Measurements from ENCODE around the gene SIK3. TPM values are rescaled to one million over a fixed set of nuclear protein-coding genes. Genes with fewer than 3 reads are reported as not detected.

Gene SIK3
- total and polyA plus RNA-seq, 2 experiments from 2014 or later = 29.1 to 58.5 TPM

- Histone ChIP-seq H3K9me3 (ENCODE audit: low read depth) (no peaks in the 10 kb centered on the region), H3K27ac (no peak overlapping the region), H3K4me1 (ENCODE audit: low read depth) (no peaks in the 10 kb centered on the region), H3K4me3 (no peak overlapping the region), H3K27me3 (no peaks in the 10 kb centered on the region), H3K36me3 (peaks cover 76% of the 10 kb centered on the region)
- no peak for TF ChIP-seq CTCF (IDR thresholded peaks at IDR 0.05; ENCODE audit: low read depth, low read length)
- no peak for DNase-seq (ENCODE audit: low read depth in 1 of 2, low spot score in 1 of 2)
These were observed 236.0 kb downstream of the SIK3 start for GRCh38 chr11:116862185-116862584.

GRCh38 chr11:116861539-116861938 lies 236.7 kb downstream of the SIK3 start:
- no peaks in the 10 kb centered on the region for H3K27me3 ChIP-seq
- H3K4me1 ChIP-seq (ENCODE audit: low read depth) = no peaks in the 10 kb centered on the region
- no peak overlapping the region for H3K4me3 ChIP-seq
- H3K9me3 ChIP-seq (ENCODE audit: low read depth) = no peaks in the 10 kb centered on the region
- DNase-seq (ENCODE audit: low read depth in 1 of 2, low spot score in 1 of 2) = peak in 1 of 2 donors; percentile 57
- TF ChIP-seq CTCF (IDR thresholded peaks at IDR 0.05; ENCODE audit: low read depth, low read length) = no peak
- peaks cover 72% of the 10 kb centered on the region for H3K36me3 ChIP-seq
- no peak overlapping the region for H3K27ac ChIP-seq

- Histone ChIP-seq H3K36me3 (peaks cover 65% of the 10 kb centered on the region), H3K27me3 (no peaks in the 10 kb centered on the region), H3K27ac (no peak overlapping the region), H3K4me1 (ENCODE audit: low read depth) (no peaks in the 10 kb centered on the region), H3K9me3 (ENCODE audit: low read depth) (no peaks in the 10 kb centered on the region), H3K4me3 (no peak overlapping the region)
- DNase-seq (ENCODE audit: low read depth in 1 of 2, low spot score in 1 of 2) = no peak
- no peak for TF ChIP-seq CTCF (IDR thresholded peaks at IDR 0.05; ENCODE audit: low read depth, low read length)
These were observed 237.9 kb downstream of the SIK3 start for GRCh38 chr11:116860303-116860702.

GRCh38 chr11:116859175-116859574 lies 239.1 kb downstream of the SIK3 start:
- Histone ChIP-seq H3K4me3 (no peak overlapping the region), H3K4me1 (ENCODE audit: low read depth) (no peaks in the 10 kb centered on the region), H3K9me3 (ENCODE audit: low read depth) (no peaks in the 10 kb centered on the region), H3K27ac (no peak overlapping the region), H3K36me3 (peaks cover 54% of the 10 kb centered on the region), H3K27me3 (no peaks in the 10 kb centered on the region)
- DNase-seq (ENCODE audit: low read depth in 1 of 2, low spot score in 1 of 2) = no peak
- TF ChIP-seq CTCF (IDR thresholded peaks at IDR 0.05; ENCODE audit: low read depth, low read length) = no peak

- peaks cover 51% of the 10 kb centered on the region for H3K36me3 ChIP-seq
- H3K27me3 ChIP-seq = no peaks in the 10 kb centered on the region
- no peak for TF ChIP-seq CTCF (IDR thresholded peaks at IDR 0.05; ENCODE audit: low read depth, low read length)
- H3K27ac ChIP-seq = no peak overlapping the region
- DNase-seq (ENCODE audit: low read depth in 1 of 2, low spot score in 1 of 2) = peak in 1 of 2 donors; percentile 38
- no peaks in the 10 kb centered on the region for H3K4me1 ChIP-seq (ENCODE audit: low read depth)
- H3K9me3 ChIP-seq (ENCODE audit: low read depth) = no peaks in the 10 kb centered on the region
- H3K4me3 ChIP-seq = no peak overlapping the region
These were observed 240.3 kb downstream of the SIK3 start for GRCh38 chr11:116857936-116858335.

GRCh38 chr11:116857316-116857715 lies 240.9 kb downstream of the SIK3 start:
- Histone ChIP-seq H3K36me3 (peaks cover 48% of the 10 kb centered on the region), H3K27ac (no peak overlapping the region), H3K4me1 (ENCODE audit: low read depth) (no peaks in the 10 kb centered on the region)

More at GRCh38 chr11:116857316-116857715, 240.9 kb downstream of the SIK3 start:
- peak in 1 of 2 donors; percentile 48 for DNase-seq (ENCODE audit: low read depth in 1 of 2, low spot score in 1 of 2)
- Histone ChIP-seq H3K27me3 (no peaks in the 10 kb centered on the region), H3K4me3 (no peak overlapping the region), H3K9me3 (ENCODE audit: low read depth) (no peaks in the 10 kb centered on the region)
- TF ChIP-seq CTCF (IDR thresholded peaks at IDR 0.05; ENCODE audit: low read depth, low read length) = no peak

All from cardiac muscle cell (in vitro differentiated cells and primary cell).